ENCODE results near the gene NACAD.

- TF ChIP-seq CTCF (IDR thresholded peaks at IDR 0.05) (no peak), POLR2A (IDR thresholded peaks at IDR 0.05) (no peak)
These were observed 14.0 kb downstream of the NACAD start for GRCh38 chr7:45074528-45075354.

Measured in tibial nerve (tissue), 3 donors.